Stomach (tissue), 4 donors: Measurements from ENCODE around the gene WWC2.

Experiments
- CTCF ChIP-seq, 7 experiments: fragments of 450-650 bp in 4 of 7; fragments of 200-600 bp in 3 of 7; sonication (generic) in 3 of 7; IDR thresholded peaks; one replicate each; pipeline ENCODE4 v1.5.1; 2016 to 2019; ENCODE audit warnings: antibody characterized with exemption in 7 of 7, control low read depth in 2 of 7, mild to moderate bottlenecking in 1 of 7
- POLR2A ChIP-seq, 4 donors: fragments of 450-650 bp; IDR thresholded peaks; one replicate each; pipeline ENCODE4 v1.6.1; 2016; ENCODE audit warnings: antibody characterized with exemption in 4 of 4, control low read depth in 2 of 4, mild to moderate bottlenecking in 1 of 4, moderate library complexity in 1 of 4
- POLR2AphosphoS5 ChIP-seq, 3 donors: sonication (generic); formaldehyde crosslinking; IDR thresholded peaks; one replicate each; pipeline ENCODE4 v1.6.1; 2016; ENCODE audit warnings: antibody characterized with exemption in 3 of 3

DNA sequence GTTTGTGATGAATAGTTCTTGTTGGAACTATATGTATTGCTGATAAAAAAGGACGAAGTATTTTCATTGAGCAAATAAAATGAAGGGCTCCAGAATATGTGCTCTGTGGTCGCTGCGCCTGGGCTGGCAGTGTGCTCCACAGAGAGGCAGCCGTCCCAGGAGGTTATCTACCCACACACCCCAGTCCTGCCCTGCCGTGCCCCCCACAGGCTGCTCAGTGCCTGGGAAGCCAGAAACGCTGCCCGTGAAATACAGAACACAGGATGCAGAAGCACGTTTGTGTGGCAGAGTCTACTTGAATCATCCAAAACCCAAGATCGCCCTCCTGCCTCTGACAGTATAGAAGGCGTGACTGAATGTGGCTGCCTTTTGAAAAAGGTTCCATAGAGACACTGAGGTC, 219.6 kb downstream of the WWC2 start:
- no peak for TF ChIP-seq CTCF (IDR thresholded peaks at IDR 0.05)
- no peak for TF ChIP-seq POLR2AphosphoS5 (IDR thresholded peaks at IDR 0.05)
- no peak for TF ChIP-seq POLR2A (IDR thresholded peaks at IDR 0.05)
